GM12872 (cell line): Measurements from ENCODE around the gene ANKH.

ENCODE experiments used
- TF ChIP-seq, protein P1 (sequence below): IDR thresholded peaks from 3 replicates; pipeline ENCODE4 v1.5.1; 2011; ENCODE audit warnings: low read depth, mild to moderate bottlenecking, low read length, moderate library complexity; ENCODE audit not compliant: insufficient read depth

ANKH gene

DNA sequence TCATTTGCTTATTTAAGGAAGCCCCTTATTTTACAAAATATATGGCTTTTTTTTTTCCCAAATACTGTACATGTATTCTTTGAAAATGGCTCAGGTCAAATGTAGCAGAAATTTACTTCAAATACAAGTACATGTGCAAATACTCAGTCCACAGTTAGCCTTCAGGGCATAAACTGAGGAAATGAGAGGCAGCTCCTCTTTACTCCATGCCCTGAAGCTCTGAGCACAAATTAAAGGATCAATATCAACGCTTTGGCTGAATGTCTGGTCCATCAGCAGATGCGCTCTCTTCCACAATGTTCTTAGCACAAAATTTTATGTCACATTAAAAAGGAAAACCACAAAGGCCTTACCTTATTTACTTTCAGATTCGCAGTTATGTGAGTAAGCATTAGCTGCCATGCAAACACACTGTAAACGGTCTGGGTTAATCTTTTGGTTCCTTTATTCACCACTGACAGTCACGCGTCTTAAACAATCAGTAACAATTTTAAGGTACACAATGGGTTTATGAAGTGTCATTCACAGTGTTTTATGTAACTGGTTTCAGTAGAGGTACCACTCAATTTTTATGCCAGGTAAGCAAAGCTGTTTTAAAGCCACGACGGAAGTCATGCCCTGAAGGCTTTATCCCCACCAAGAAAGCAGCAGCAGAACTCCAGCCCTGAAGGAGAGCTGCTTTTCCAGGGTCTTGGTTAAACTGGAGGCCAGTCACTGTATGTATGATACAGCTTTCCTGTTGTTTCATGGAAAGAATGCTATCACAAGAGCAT is 103.7 kb downstream of the ANKH start:
- TF ChIP-seq, protein P1, sequence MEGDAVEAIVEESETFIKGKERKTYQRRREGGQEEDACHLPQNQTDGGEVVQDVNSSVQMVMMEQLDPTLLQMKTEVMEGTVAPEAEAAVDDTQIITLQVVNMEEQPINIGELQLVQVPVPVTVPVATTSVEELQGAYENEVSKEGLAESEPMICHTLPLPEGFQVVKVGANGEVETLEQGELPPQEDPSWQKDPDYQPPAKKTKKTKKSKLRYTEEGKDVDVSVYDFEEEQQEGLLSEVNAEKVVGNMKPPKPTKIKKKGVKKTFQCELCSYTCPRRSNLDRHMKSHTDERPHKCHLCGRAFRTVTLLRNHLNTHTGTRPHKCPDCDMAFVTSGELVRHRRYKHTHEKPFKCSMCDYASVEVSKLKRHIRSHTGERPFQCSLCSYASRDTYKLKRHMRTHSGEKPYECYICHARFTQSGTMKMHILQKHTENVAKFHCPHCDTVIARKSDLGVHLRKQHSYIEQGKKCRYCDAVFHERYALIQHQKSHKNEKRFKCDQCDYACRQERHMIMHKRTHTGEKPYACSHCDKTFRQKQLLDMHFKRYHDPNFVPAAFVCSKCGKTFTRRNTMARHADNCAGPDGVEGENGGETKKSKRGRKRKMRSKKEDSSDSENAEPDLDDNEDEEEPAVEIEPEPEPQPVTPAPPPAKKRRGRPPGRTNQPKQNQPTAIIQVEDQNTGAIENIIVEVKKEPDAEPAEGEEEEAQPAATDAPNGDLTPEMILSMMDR, result no peak

DNA sequence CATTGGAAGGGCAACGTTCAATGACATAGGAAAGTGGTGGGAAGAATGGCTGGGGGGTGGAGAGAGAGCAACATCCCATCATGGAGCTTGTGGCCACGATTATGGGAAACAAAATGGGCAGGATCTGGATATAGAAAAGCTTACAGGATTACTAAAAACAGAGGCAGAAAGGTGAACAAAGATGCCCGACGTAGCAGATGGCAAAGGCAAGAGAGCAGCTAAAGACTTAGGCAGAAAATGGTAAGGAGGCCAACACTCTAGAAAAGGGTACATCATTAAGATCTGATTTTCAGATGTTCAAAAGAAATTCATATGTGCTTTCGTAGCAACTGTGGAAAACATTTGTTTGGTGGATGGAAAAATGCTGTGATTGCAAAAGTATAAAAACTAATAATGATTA is 104.5 kb downstream of the ANKH start:
- TF ChIP-seq, protein P1, result no peak

DNA sequence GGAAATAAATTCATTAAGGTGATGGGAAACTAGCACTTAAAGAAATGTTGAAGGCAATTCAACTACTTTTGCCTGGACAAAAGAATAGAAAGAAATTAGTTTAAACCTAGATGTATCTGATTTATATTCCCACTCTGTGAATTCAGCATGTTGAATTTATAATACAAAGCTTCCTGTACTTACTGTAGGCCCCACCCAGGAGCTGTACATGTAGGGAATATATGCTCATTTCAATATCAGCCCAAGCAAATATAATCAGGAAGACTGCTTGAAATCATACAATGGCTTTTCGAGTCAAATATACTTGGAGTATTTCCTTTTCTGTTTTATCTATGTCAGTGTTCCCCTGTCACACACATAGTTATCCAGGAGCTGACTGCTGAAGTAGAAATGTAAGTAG is 105.0 kb downstream of the ANKH start:
- TF ChIP-seq, protein P1, result no peak

DNA sequence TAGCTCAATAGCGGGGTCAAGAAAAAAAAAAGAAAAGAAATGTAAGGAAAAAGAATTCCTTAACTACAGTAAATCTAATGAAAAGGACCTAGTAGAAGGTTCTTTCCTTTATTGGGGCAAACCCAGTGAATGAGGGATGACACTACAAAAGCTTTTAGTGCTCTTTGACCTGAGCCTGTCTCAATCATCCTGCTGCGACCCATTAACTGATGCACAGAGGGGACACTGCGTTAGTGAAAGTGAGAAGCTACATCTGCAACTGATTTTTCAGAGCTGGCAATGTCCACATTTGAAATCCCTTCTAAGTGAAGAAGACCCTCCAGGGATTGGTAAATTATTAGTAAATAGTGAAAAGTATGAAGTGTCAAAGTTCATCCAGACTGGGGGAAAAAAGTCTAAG is 106.0 kb downstream of the ANKH start:
- TF ChIP-seq, protein P1, result no peak

DNA sequence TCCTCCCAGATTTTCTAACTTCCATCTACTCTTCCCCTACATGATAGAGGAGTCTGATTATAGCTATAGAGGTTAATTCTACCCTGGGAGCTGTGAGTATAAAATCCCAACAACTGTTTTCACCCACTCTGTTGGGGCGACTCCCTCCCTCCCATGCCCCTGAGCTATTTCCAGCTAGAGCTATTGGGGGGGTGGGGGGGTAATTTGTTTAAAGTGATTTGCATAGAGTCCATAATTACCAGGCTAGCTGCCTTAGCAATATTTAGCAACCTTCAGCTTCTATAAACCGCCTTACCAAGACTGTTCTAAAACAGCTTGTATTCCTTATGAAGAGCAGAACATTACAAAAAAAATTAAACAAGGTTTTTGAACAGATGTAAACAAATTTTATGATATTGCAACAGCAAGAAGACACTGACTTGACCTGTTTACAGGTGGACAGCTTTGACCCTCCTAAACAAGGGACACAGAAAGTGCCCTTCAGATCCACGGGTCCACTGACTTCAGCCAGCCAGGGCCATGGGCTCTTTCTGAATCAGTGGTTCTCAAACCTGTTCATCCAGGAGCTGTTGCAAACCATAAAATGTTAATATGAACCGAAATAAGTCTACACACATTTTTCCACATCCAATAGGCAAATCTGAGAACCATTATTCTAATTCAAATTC is 108.9 kb downstream of the ANKH start:
- TF ChIP-seq, protein P1, result no peak

DNA sequence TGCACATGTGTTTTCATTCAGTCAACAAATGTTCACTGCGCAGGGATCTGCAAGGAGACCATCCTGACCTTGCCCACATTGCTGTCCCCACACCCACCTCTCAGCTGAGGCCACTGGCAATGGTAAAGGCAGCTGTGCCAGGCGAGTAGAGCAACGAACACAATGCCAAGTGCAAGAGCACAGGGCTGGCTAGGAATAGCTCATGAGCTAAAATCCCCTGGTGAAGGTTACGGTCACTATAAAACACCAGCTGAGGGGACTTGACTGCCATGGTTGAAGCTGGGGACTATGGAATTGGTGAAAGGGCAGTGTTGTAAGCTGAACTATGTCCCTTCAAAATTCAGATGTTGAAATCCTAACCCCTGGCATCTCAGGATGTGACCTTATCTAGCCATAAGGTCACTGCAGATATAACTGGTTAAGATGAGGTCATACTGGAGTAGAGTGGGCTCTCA is 111.0 kb downstream of the ANKH start:
- TF ChIP-seq, protein P1, result no peak

DNA sequence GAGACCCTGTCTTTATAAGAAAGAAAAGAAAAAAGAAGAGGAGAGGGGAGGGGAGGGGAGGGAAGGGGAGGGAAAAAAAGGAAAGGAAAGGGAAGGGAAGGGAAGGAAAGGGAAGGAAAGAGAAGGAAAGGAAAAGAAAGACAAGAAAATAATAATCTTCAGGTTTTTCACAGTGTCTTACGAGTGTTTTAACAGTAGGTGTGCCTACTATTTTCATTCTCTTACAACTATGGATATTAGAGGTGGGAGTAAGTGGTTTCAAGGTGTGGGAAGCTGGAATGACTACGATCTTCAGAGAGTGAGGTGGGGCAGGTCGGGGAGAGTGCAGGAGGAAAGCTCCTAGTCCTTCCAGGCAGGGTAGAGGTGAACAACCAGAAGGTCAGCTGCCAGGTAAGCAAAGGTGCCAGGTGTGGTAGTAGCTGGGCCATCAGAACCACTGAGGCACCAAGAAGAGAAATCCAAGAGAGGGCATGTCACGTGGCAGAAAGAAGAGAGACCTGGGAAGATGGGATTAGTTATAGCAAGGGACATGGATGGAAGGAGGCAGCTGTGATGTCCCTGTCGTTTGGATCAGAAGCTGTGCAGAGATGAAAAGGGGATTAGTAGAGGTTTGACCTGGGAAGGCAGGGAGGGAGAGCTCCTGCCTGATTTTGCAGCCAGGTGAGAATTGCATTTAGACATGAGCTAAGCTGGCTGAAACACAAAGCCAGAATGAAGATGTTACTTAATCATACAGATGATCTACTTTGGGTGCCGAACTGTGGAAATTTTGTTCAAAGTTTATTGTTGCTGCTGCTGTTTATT is 111.6 kb downstream of the ANKH start:
- TF ChIP-seq, protein P1, result no peak
